IMR-90 (cell line): ENCODE data around the gene ARHGAP28. TPM values are rescaled to one million over a fixed set of nuclear protein-coding genes. Genes with fewer than 3 reads are reported as not detected.
A peak's percentile ranks its signal among the peaks of the same experiment; 100 is the strongest.

Experiments
- ATAC-seq: fragments of 200-7000 bp; cut with Tn5 transposase; 2 replicates; pipeline ENCODE4 v1.9.1; 2020; ENCODE audit warnings: low read depth, mild to moderate bottlenecking, moderate library complexity
- BruUV-seq: library from RNA; stranded (reverse); fragments of 400-500 nt; replicated peaks from 2 replicates; lab custom pipeline; 2021; lab: Mats Ljungman, UMichigan
- CTCF ChIA-PET: fragments of 300-600 bp; formaldehyde crosslinking; extraction: SDS; loops from one replicate; lab custom pipeline; 2021; ENCODE audit warnings: antibody characterized with exemption; lab: Yijun Ruan, JAX
- POLR2A ChIA-PET: fragments of 300-600 bp; sonication (Branson Sonifier 250); formaldehyde crosslinking; loops from one replicate; lab custom pipeline; 2022; ENCODE audit warnings: antibody characterized with exemption; ENCODE audit not compliant: unreplicated experiment; lab: Charles Lee
- DNase-seq: peaks from one replicate; pipeline ENCODE4 v3.0.0; 2013
- H2AFZ ChIP-seq: replicated peaks from 2 replicates; pipeline ENCODE3; 2013; ENCODE audit warnings: low read length, mild to moderate bottlenecking; ENCODE audit not compliant: poor library complexity
- H2AK5ac ChIP-seq: 2 replicates; pipeline ENCODE4 v1.6.1; 2013; ENCODE audit warnings: low read depth, low read length, inconsistent platforms
- H2AK9ac ChIP-seq: replicated peaks from 2 replicates; pipeline ENCODE3; 2013; ENCODE audit warnings: mild to moderate bottlenecking, low read depth, low read length, moderate library complexity; ENCODE audit not compliant: poor library complexity
- H2BK120ac ChIP-seq: 2 replicates; pipeline ENCODE4 v1.6.1; 2013; ENCODE audit warnings: low read depth, low read length, inconsistent platforms
- H2BK15ac ChIP-seq: 3 replicates; pipeline ENCODE4 v1.6.1; 2013; ENCODE audit warnings: low read depth, low read length, inconsistent platforms
- H2BK20ac ChIP-seq: 2 replicates; pipeline ENCODE4 v1.6.1; 2013; ENCODE audit warnings: low read depth, mild to moderate bottlenecking, inconsistent platforms, low read length, moderate library complexity
- H2BK5ac ChIP-seq: 2 replicates; pipeline ENCODE4 v1.6.1; 2013; ENCODE audit warnings: mild to moderate bottlenecking, low read depth, low read length, inconsistent platforms; ENCODE audit not compliant: poor library complexity, severe bottlenecking
- H3K14ac ChIP-seq: replicated peaks from 2 replicates; pipeline ENCODE4 v1.6.1; 2013; ENCODE audit warnings: low read depth, low read length, inconsistent platforms
- H3K18ac ChIP-seq: 2 replicates; pipeline ENCODE4 v1.6.1; 2013; ENCODE audit warnings: low read depth, low read length, control low read depth
- H3K23ac ChIP-seq: 2 replicates; pipeline ENCODE4 v1.6.1; 2013; ENCODE audit warnings: low read depth, low read length, inconsistent platforms
- H3K27ac ChIP-seq: 2 replicates; pipeline ENCODE4 v1.5.1; 2013; ENCODE audit warnings: mild to moderate bottlenecking, control low read depth, low read length; ENCODE audit not compliant: insufficient read depth
- H3K27me3 ChIP-seq: 2 replicates; pipeline ENCODE4 v1.6.1; 2013; ENCODE audit warnings: low read length; ENCODE audit not compliant: control insufficient read depth, insufficient read depth
- H3K36me3 ChIP-seq: 2 replicates; pipeline ENCODE4 v1.6.1; 2013; ENCODE audit warnings: low read length, mixed read lengths; ENCODE audit not compliant: control insufficient read depth, insufficient read depth
- H3K4ac ChIP-seq: 2 replicates; pipeline ENCODE4 v1.6.1; 2013; ENCODE audit warnings: low read depth, low read length, inconsistent platforms
- H3K4me1 ChIP-seq: 2 replicates; pipeline ENCODE4 v1.6.1; 2013; ENCODE audit warnings: low read length, mixed read lengths; ENCODE audit not compliant: control insufficient read depth, insufficient read depth
- H3K4me2 ChIP-seq: 2 replicates; pipeline ENCODE4 v1.6.1; 2013; ENCODE audit warnings: low read depth, mild to moderate bottlenecking, control low read depth, low read length, moderate library complexity
- H3K4me3 ChIP-seq: 2 replicates; pipeline ENCODE4 v1.5.1; 2013; ENCODE audit warnings: low read depth, mild to moderate bottlenecking, control low read depth, low read length, moderate library complexity; ENCODE audit not compliant: insufficient read depth
- H3K56ac ChIP-seq: 2 replicates; pipeline ENCODE4 v1.6.1; 2013; ENCODE audit warnings: low read length, inconsistent platforms; ENCODE audit not compliant: insufficient read depth; ENCODE audit errors: extremely low read depth
- H3K79me1 ChIP-seq, 2 experiments: 2 replicates each; pipeline ENCODE4 v1.6.1; 2013; ENCODE audit warnings: low read length in 2 of 2, inconsistent platforms in 1 of 2, low read depth in 1 of 2
- H3K9ac ChIP-seq: 2 replicates; pipeline ENCODE4 v1.6.1; 2013; ENCODE audit warnings: low read depth, low read length, control low read depth
- H3K9me1 ChIP-seq: 2 replicates; pipeline ENCODE4 v1.6.1; 2013; ENCODE audit warnings: low read length, inconsistent platforms; ENCODE audit not compliant: insufficient read depth
- H3K9me3 ChIP-seq: 2 replicates; pipeline ENCODE4 v1.6.1; 2013; ENCODE audit warnings: low read length; ENCODE audit not compliant: control insufficient read depth, insufficient read depth
- H4K20me1 ChIP-seq: 2 replicates; pipeline ENCODE4 v1.6.1; 2013; ENCODE audit warnings: low read length, inconsistent platforms; ENCODE audit not compliant: insufficient read depth
- H4K5ac ChIP-seq: 2 replicates; pipeline ENCODE4 v1.6.1; 2013; ENCODE audit warnings: mild to moderate bottlenecking, low read depth, low read length, control low read depth
- H4K8ac ChIP-seq, 2 experiments: 2 replicates each; pipeline ENCODE4 v1.6.1; 2013; ENCODE audit warnings: low read depth in 2 of 2, low read length in 2 of 2, control low read depth in 1 of 2, inconsistent platforms in 1 of 2
- H4K91ac ChIP-seq: 2 replicates; pipeline ENCODE4 v1.6.1; 2013; ENCODE audit warnings: low read depth, low read length, inconsistent platforms; ENCODE audit not compliant: insufficient read depth
- BHLHE40 ChIP-seq: fragments of 150-350 bp; IDR thresholded peaks from 2 replicates; pipeline ENCODE4 v1.6.1; 2016; ENCODE audit warnings: mild to moderate bottlenecking, low read depth, low read length
- CTCF ChIP-seq: conservative IDR thresholded peaks from 2 replicates; pipeline ENCODE4 v1.5.1; 2012; ENCODE audit warnings: mild to moderate bottlenecking, low read depth, low read length, improper control_type of control experiment
- ELK1 ChIP-seq: fragments of 150-350 bp; IDR thresholded peaks from 2 replicates; pipeline ENCODE4 v1.6.1; 2016; ENCODE audit warnings: low read depth, mild to moderate bottlenecking, low read length, moderate library complexity, borderline replicate concordance
- FOS ChIP-seq: fragments of 150-350 bp; IDR thresholded peaks from 2 replicates; pipeline ENCODE4 v1.6.1; 2016; ENCODE audit warnings: low read depth, low read length
- MAFK ChIP-seq: IDR thresholded peaks from 2 replicates; pipeline ENCODE4 v1.6.1; 2012; ENCODE audit warnings: low read depth, low read length, improper control_type of control experiment
- NFE2L2 ChIP-seq: fragments of 150-350 bp; IDR thresholded peaks from 2 replicates; pipeline ENCODE4 v1.6.1; 2016; ENCODE audit warnings: low read depth, mild to moderate bottlenecking, low read length
- POLR2A ChIP-seq: IDR thresholded peaks from 2 replicates; pipeline ENCODE4 v1.6.1; 2012; ENCODE audit warnings: mild to moderate bottlenecking, low read depth, low read length
- RAD21 ChIP-seq: IDR thresholded peaks from 2 replicates; pipeline ENCODE4 v1.6.1; 2012; ENCODE audit warnings: low read length, improper control_type of control experiment
- RCOR1 ChIP-seq: IDR thresholded peaks from 2 replicates; pipeline ENCODE4 v1.6.1; 2012; ENCODE audit warnings: mild to moderate bottlenecking, low read length, improper control_type of control experiment; ENCODE audit not compliant: insufficient replicate concordance
- RFX5 ChIP-seq: IDR thresholded peaks from 2 replicates; pipeline ENCODE4 v1.8.0; 2012; ENCODE audit warnings: low read depth, mild to moderate bottlenecking, low read length, moderate library complexity
- WGBS, 2 experiments: methylation state at CpG; one replicate each; pipeline versions ENCODE4 v1.1.5 to v1.1.7; 2013; ENCODE audit warnings: missing lambda C conversion rate in 2 of 2; ENCODE audit not compliant: insufficient read length in 1 of 2; ENCODE audit errors: extremely low coverage in 2 of 2; 5-methylcytosine and 5-hydroxymethylcytosine counted together
- dilution Hi-C: fragments of 300-500 bp; cut with HindIII; formaldehyde crosslinking; loops from one replicate; pipeline ENCODE4 v1.14.3; 2018; ENCODE audit warnings: low sequenced_read_pairs; ENCODE audit not compliant: unreplicated experiment
- in situ Hi-C: fragments of 300-500 bp; cut with MboI; formaldehyde crosslinking; loops from 3 replicates; pipeline ENCODE4 v1.14.3; 2019; ENCODE audit warnings: low sequenced_read_pairs, inconsistent platforms, mixed read lengths
- intact Hi-C: fragments of 100-400 bp; cut with micrococcal nuclease; formaldehyde crosslinking; loops from 2 replicates; pipeline ENCODE4 v1.10.0; 2022
- polyA plus RNA-seq, 3 experiments: library from polyadenylated mRNA; depleted of rRNA; stranded (reverse); fragments of >200 nt; gene quantifications; 2 replicates each; pipeline ENCODE4 v1.2.3, GENCODE V29; 2012; ENCODE audit warnings: low replicate concordance in 1 of 3
- total RNA-seq: library from RNA; depleted of rRNA; stranded (reverse); fragments of >200 nt; gene quantifications from 2 replicates; pipeline ENCODE4 v1.2.3, GENCODE V29; 2012

ARHGAP28 gene
- total and polyA plus RNA-seq, 2 of the 4 experiments (the other 2 are of a cell fraction) = 1.8 to 3.8 TPM

- H4K91ac ChIP-seq = no peak overlapping the region
- BruUV-seq = no TSS peak
- dilution Hi-C loops (no loop called here), in situ Hi-C loops (no loop called here), intact Hi-C loops (loop anchor here (5.0 kb wide), 1 partner anchor 49 kb away; no protein-coding TSS in a partner anchor)
- no peaks in the 10 kb centered on the region; the same call in 1 of the 2 replicates for H3K27me3 ChIP-seq
- H2AFZ ChIP-seq = no peak overlapping the region
- no peak overlapping the region for H2AK5ac ChIP-seq
- no peak overlapping the region for H3K18ac ChIP-seq
- no peak overlapping the region for H2BK15ac ChIP-seq
- no peaks in the 10 kb centered on the region for H3K9me1 ChIP-seq
- no peak overlapping the region for H2AK9ac ChIP-seq
- no peak overlapping the region for H3K4ac ChIP-seq
- no peak overlapping the region for H3K27ac ChIP-seq
- WGBS, 2 experiments = 100% methylated on average over 1 of the region's 1 CpG; no CpG with 5 or more reads in 1 of the 2 experiments
- POLR2A ChIA-PET = no interaction called here
- DNase-seq (no peak), ATAC-seq (peak; percentile 54)
- no peak overlapping the region for H3K14ac ChIP-seq
- no peaks in the 10 kb centered on the region for H3K79me1 ChIP-seq
- no peak overlapping the region for H2BK120ac ChIP-seq
- H3K56ac ChIP-seq = no peak overlapping the region
- no peak overlapping the region for H2BK5ac ChIP-seq
- H3K4me3 ChIP-seq = no peak overlapping the region
- CTCF ChIA-PET = no interaction called here
- no peak overlapping the region for H3K9ac ChIP-seq
- H3K9me3 ChIP-seq = no peaks in the 10 kb centered on the region
- no peak overlapping the region for H3K23ac ChIP-seq
- H3K4me2 ChIP-seq = no peak overlapping the region
- H4K20me1 ChIP-seq = no peaks in the 10 kb centered on the region
- TF ChIP-seq CTCF = no peak
- no peak for TF ChIP-seq RFX5
- TF ChIP-seq NFE2L2 = no peak
- no peak for TF ChIP-seq MAFK
- no peak for TF ChIP-seq FOS
- TF ChIP-seq RAD21 = no peak
- no peak for TF ChIP-seq RCOR1
- TF ChIP-seq ELK1 = no peak
- TF ChIP-seq BHLHE40 = no peak
- TF ChIP-seq POLR2A = no peak
- no peaks in the 10 kb centered on the region for H3K36me3 ChIP-seq
- H3K4me1 ChIP-seq = no peaks in the 10 kb centered on the region; the same call in 1 of the 2 replicates
- no peak overlapping the region for H4K8ac ChIP-seq
- H2BK20ac ChIP-seq = no peak overlapping the region
- no peak overlapping the region for H4K5ac ChIP-seq
Observed at GRCh38 chr18:6711467-6711866, 18.0 kb upstream of the ARHGAP28 start.
